Sigmoid colon (tissue), 7 donors: Measurements from ENCODE around the gene EOMES. TPM values are rescaled to one million over a fixed set of nuclear protein-coding genes. Genes with fewer than 3 reads are reported as not detected.
"Not testable (repeated sequence)": the region's sequence is repeated elsewhere in the genome, so short reads cannot be mapped to it uniquely, and the experiment has no call there.

Source experiments
- DNase-seq: peaks from one replicate; pipeline ENCODE4 v3.0.0-alpha.2; 2019
- H3K27ac ChIP-seq, 4 donors: fragments of 200-600 bp; sonication (generic); one replicate each; pipeline ENCODE4 v1.5.1; 2016 to 2019; ENCODE audit warnings: mild to moderate bottlenecking in 1 of 4
- H3K27me3 ChIP-seq, 3 donors: fragments of 200-600 bp; sonication (generic); one replicate each; pipeline ENCODE4 v1.5.1; 2019; ENCODE audit warnings: mild to moderate bottlenecking in 1 of 3
- H3K36me3 ChIP-seq, 4 donors: fragments of 200-600 bp; sonication (generic); one replicate each; pipeline ENCODE4 v1.5.1; 2016 to 2019
- H3K4me1 ChIP-seq, 4 donors: fragments of 200-600 bp; sonication (generic); one replicate each; pipeline ENCODE4 v1.5.1; 2017 to 2019
- H3K4me3 ChIP-seq, 4 donors: fragments of 200-600 bp; sonication (generic); one replicate each; pipeline ENCODE4 v1.5.1; 2017 to 2019; ENCODE audit warnings: mild to moderate bottlenecking in 2 of 4, moderate library complexity in 1 of 4
- H3K9me3 ChIP-seq, 4 donors: fragments of 200-600 bp in 3 of 4; sonication (generic) in 3 of 4; one replicate each; pipeline versions ENCODE4 v1.5.1 to v1.6.1; 2013 to 2019
- CTCF ChIP-seq, 4 experiments: fragments of 450-650 bp in 3 of 4; fragments of 200-600 bp in 1 of 4; IDR thresholded peaks; one replicate each; pipeline ENCODE4 v1.5.1; 2016 to 2019; ENCODE audit warnings: antibody characterized with exemption in 4 of 4, mild to moderate bottlenecking in 3 of 4, moderate library complexity in 2 of 4
- EP300 ChIP-seq, 4 donors: sonication (generic); formaldehyde crosslinking; IDR thresholded peaks; one replicate each; pipeline ENCODE4 v1.6.1; 2017; ENCODE audit warnings: antibody characterized with exemption in 4 of 4
- POLR2A ChIP-seq, 2 donors: fragments of 450-650 bp; IDR thresholded peaks; one replicate each; pipeline ENCODE4 v1.6.1; 2016; ENCODE audit warnings: antibody characterized with exemption in 2 of 2, mild to moderate bottlenecking in 2 of 2, moderate library complexity in 2 of 2
- POLR2AphosphoS5 ChIP-seq, 4 donors: sonication (generic); formaldehyde crosslinking; IDR thresholded peaks; one replicate each; pipeline ENCODE4 v1.6.1; 2017; ENCODE audit warnings: antibody characterized with exemption in 4 of 4
- WGBS, 2 donors: extraction: QIAGEN DNeasy Blood & Tissue Kit; methylation state at CpG; one replicate each; pipeline ENCODE4 v1.1.7; 2013; 5-methylcytosine and 5-hydroxymethylcytosine counted together
- intact Hi-C: fragments of 100-400 bp; cut with DNase I; formaldehyde crosslinking; loops from one replicate; pipeline ENCODE4 v1.15.1; 2023
- polyA plus RNA-seq, 3 donors: library from polyadenylated mRNA; stranded (reverse); fragments of 200-250 nt; gene quantifications; one replicate each; pipeline ENCODE4 v1.2.3, GENCODE V29; 2013
- total RNA-seq, 4 donors: library from RNA; depleted of rRNA; stranded (reverse); fragments of >200 nt; gene quantifications; one replicate each; pipeline ENCODE4 v1.1.0, GENCODE V29; 2016
- donor health status: healthy with polysubstance abuse.
- donor health status: Bipolar disorder and iron deficiency.
- donor health status: healthy.

EOMES gene
- not detected for total RNA-seq
- polyA plus RNA-seq = under 1 TPM in 2 of 3 donors, not detected in 1; 0.23 to 0.67 TPM

DNA sequence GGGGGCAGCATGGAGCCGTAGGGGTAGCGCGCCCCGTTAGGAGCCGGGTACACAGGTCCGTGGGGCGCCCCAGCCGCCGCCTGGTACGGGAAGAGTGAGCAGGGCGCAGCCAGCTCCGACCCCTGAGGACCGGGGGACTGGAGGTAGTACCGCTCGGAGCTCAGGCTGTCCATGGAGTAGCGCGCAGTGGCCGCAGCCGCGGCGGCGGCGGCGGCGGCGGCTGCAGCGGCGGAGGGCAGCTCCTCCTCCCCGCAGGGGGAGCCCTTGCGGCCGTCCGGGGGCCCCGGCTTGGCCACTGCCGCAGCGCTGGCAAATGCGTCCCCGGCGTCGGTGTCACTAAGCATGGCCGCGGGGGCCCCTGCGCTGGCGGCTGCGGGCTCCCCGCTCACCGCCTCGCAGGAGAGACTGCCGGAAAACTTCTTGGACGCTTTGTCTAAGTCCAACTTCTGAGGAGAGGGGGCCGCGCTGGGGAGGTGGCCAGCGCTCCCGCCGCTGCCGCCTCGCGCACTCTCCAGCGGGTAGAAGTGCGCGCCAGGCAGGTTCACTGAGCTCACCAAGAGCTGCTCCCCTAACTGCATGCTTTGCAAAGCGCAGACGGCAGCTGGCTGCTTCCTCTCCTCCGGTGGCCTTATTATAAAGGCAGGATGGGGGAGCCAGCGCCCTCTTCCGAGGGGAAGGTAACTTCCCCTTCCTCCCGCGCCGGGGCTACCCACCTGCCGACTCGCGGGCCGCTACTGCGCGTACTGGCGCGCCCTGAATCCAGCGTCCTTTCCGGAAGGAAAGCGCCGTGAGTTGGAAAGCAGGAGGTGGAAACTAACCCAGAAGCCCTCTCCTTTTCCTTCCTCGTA is at the start of gene EOMES:
EOMES (minus strand) TSS at position 607 of the 848 bp plus-strand sequence; CDS start at position 578, 29 bp downstream.
- intact Hi-C loops = no loop called here
- WGBS, 2 donors = 1% methylated on average over 81 of the region's 81 CpGs
- no peak for TF ChIP-seq POLR2A (IDR thresholded peaks at IDR 0.05)
- TF ChIP-seq CTCF (IDR thresholded peaks at IDR 0.05) = no peak
- TF ChIP-seq EP300 (IDR thresholded peaks at IDR 0.05) = no peak
- no peak for TF ChIP-seq POLR2AphosphoS5 (IDR thresholded peaks at IDR 0.05)
- peaks cover 48 to 99% (median 91%) of the 10 kb centered on the region in 3 donors for H3K27me3 ChIP-seq
- peaks cover 0 to 40% (median 37%) of the 10 kb centered on the region in 4 donors for H3K4me1 ChIP-seq
- no peak for DNase-seq
- H3K36me3 ChIP-seq = no peaks in the 10 kb centered on the region
- H3K27ac ChIP-seq = no peak within 1 kb of the TSS
- H3K4me3 ChIP-seq = peak within 1 kb of the TSS in 3 of 4 donors; percentile 35 to 47 (median 43)
- H3K9me3 ChIP-seq = no peaks in the 10 kb centered on the region

DNA sequence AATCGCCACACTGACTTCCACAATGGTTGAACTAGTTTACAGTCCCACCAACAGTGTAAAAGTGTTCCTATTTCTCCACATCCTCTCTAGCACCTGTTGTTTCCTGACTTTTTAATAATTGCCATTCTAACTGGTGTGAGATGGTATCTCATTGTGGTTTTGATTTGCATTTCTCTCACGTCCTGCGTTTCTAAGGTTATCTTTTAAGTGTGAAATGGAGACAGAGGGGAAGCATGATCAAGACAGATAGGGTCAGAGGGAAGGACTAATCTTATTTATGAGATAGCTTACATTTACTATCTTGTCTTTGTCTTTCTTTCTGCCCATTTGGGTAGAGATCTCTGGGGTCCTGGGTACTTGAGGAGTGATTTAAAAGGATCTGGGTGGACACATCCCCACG is 48.3 kb upstream of the EOMES start:
- H3K9me3 ChIP-seq, H3K4me1 ChIP-seq, DNase-seq, H3K27me3 ChIP-seq, H3K36me3 ChIP-seq, intact Hi-C loops, H3K27ac ChIP-seq, H3K4me3 ChIP-seq: not testable (repeated sequence)
- WGBS, 2 donors = 22 to 43% methylated on average over 3 of the region's 4 CpGs

DNA sequence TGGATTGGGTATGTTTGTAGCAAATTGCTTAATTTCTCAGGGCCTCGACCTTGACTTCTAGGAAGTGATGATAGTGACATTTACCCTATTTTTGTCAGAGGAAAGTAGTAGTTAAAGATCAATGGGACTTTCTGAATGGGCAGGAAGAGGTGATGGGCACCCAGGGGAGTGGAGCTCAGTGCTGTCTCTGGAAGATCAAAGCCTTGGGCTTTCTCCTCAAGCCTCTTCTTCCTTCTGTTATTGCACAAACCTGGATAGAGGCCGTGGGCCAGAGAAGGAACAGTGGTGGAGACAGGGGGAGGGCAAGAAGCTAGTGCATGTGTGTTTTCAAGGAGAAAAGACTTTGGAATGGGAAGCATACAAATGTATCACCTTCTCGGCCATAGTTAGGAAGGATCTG is 44.9 kb upstream of the EOMES start:
- no peak for TF ChIP-seq EP300 (IDR thresholded peaks at IDR 0.05)
- no peak for TF ChIP-seq POLR2A (IDR thresholded peaks at IDR 0.05)
- TF ChIP-seq CTCF (IDR thresholded peaks at IDR 0.05) = no peak
- TF ChIP-seq POLR2AphosphoS5 (IDR thresholded peaks at IDR 0.05) = no peak
- DNase-seq = no peak
- intact Hi-C loops = no loop called here
- Histone ChIP-seq H3K27ac (no peak overlapping the region), H3K36me3 (no peaks in the 10 kb centered on the region), H3K4me3 (no peak overlapping the region), H3K9me3 (no peaks in the 10 kb centered on the region), H3K27me3 (no peaks in the 10 kb centered on the region), H3K4me1 (no peaks in the 10 kb centered on the region)
- WGBS, 2 donors = 31 to 54% methylated on average over 3 of the region's 3 CpGs

- no peaks in the 10 kb centered on the region for H3K27me3 ChIP-seq
- H3K36me3 ChIP-seq = no peaks in the 10 kb centered on the region
- no peak overlapping the region for H3K27ac ChIP-seq
- DNase-seq = no peak
- WGBS, 2 donors = 87 to 88% methylated on average over 1 of the region's 1 CpG
- no peak overlapping the region for H3K4me3 ChIP-seq
- intact Hi-C loops = no loop called here
- H3K9me3 ChIP-seq = no peaks in the 10 kb centered on the region
- no peaks in the 10 kb centered on the region for H3K4me1 ChIP-seq
- TF ChIP-seq CTCF (IDR thresholded peaks at IDR 0.05) (no peak), EP300 (IDR thresholded peaks at IDR 0.05) (no peak), POLR2A (IDR thresholded peaks at IDR 0.05) (no peak), POLR2AphosphoS5 (IDR thresholded peaks at IDR 0.05) (no peak)
These were observed 36.0 kb upstream of the EOMES start for GRCh38 chr3:27758083-27758482.

DNA sequence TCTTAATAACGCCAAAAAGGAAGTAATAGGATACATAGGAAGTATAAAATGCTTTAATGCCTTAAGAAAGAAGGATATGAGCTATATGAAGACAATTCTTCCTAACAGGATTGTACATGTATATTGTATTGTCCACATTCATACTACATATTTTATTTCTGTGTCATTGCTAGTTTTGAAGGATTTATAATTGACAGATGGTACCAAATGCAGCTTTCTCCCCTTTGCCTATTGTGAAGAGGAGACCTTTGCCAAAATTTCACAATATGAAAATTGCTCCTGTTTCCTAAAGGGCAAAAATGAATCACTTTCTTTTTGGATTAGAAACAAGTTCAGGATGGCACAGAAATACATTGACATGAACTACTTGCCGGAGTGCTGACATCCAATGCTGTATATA is 34.8 kb upstream of the EOMES start:
- intact Hi-C loops = no loop called here
- no peak overlapping the region for H3K27ac ChIP-seq
- H3K9me3 ChIP-seq = no peaks in the 10 kb centered on the region
- H3K4me1 ChIP-seq = no peaks in the 10 kb centered on the region
- no peak for TF ChIP-seq CTCF (IDR thresholded peaks at IDR 0.05)
- TF ChIP-seq EP300 (IDR thresholded peaks at IDR 0.05) = no peak
- TF ChIP-seq POLR2A (IDR thresholded peaks at IDR 0.05) = no peak
- no peak for TF ChIP-seq POLR2AphosphoS5 (IDR thresholded peaks at IDR 0.05)
- no peaks in the 10 kb centered on the region for H3K36me3 ChIP-seq
- 70 to 74% methylated on average over 2 of the region's 2 CpGs for whole genome bisulfite sequencing, 2 donors
- no peaks in the 10 kb centered on the region for H3K27me3 ChIP-seq
- DNase-seq = no peak
- H3K4me3 ChIP-seq = no peak overlapping the region
